SK-N-MC (cell line): ENCODE data around the gene IL12RB2.

Source experiments
- EZH2 ChIP-seq: fragments of 200-600 bp; sonication (generic); IDR thresholded peaks from one replicate; pipeline ENCODE4 v1.6.1; 2017; ENCODE audit warnings: antibody characterized with exemption
- FOXP2 ChIP-seq: optimal IDR thresholded peaks from 2 replicates; pipeline ENCODE3; 2011; ENCODE audit warnings: mild to moderate bottlenecking, moderate library complexity; ENCODE audit not compliant: insufficient read depth; ENCODE audit errors: extremely low read length, control extremely low read depth
- POLR2AphosphoS5 ChIP-seq: IDR thresholded peaks from 2 replicates; pipeline ENCODE4 v1.6.1; 2012; ENCODE audit warnings: mild to moderate bottlenecking, low read depth, low read length, borderline replicate concordance

- no peak for TF ChIP-seq EZH2
- TF ChIP-seq POLR2AphosphoS5, result peak; percentile 23; the same call in 1 of the 2 replicates
- TF ChIP-seq FOXP2, result no peak
Measured at GRCh38 chr1:67405473-67406245, 98.0 kb downstream of the IL12RB2 start.
